Measurements from ENCODE around the gene SLC15A3. TPM values are rescaled to one million over a fixed set of nuclear protein-coding genes. Genes with fewer than 3 reads are reported as not detected.

Gene SLC15A3
- total RNA-seq, 1 experiment from 2014 or later: 0.43 TPM

- Histone ChIP-seq H3K9me3 (no peaks in the 10 kb centered on the region), H3K36me3 (ENCODE audit: control insufficient read depth, insufficient read depth, low read length) (no peaks in the 10 kb centered on the region), H3K4me1 (no peaks in the 10 kb centered on the region), H3K4me3 (ENCODE audit: low read depth, low read length) (no peak overlapping the region), H3K27me3 (replicated peaks; ENCODE audit: control insufficient read depth, insufficient read depth, low read length) (no peaks in the 10 kb centered on the region; the same call in 1 of the 2 replicates)
- Mint-ChIP-seq H3K27ac (ENCODE audit: unreplicated experiment) (no peak overlapping the region), H3K27me3 (ENCODE audit: insufficient read depth, unreplicated experiment) (peaks cover 11% of the 10 kb centered on the region), H3K4me3 (ENCODE audit: unreplicated experiment) (no peak overlapping the region), H3K4me1 (ENCODE audit: low read depth, unreplicated experiment) (no peaks in the 10 kb centered on the region), H3K9me3 (ENCODE audit: unreplicated experiment) (no peaks in the 10 kb centered on the region), H3K36me3 (ENCODE audit: insufficient read depth, unreplicated experiment) (no peaks in the 10 kb centered on the region)
- CTCF ChIA-PET: no interaction called here
- POLR2A ChIA-PET: no interaction called here
- TF ChIP-seq CTCF (IDR thresholded peaks at IDR 0.05; ENCODE audit: insufficient read depth in 1 of 2, low read depth in 1 of 2, low read length in 1 of 2, severe bottlenecking in 1 of 2, unreplicated experiment in 1 of 2): no peak
- DNase-seq: no peak
- no TSS peak for BruUV-seq (replicated peaks)
- intact Hi-C loops (cut with micrococcal nuclease; ENCODE audit: unreplicated experiment): no loop called here
Observed at GRCh38 chr11:60992842-60993409, 41.0 kb upstream of the SLC15A3 start.

- Mint-ChIP-seq H3K4me3 (ENCODE audit: unreplicated experiment) (no peak overlapping the region), H3K27ac (ENCODE audit: unreplicated experiment) (no peak overlapping the region), H3K9me3 (ENCODE audit: unreplicated experiment) (no peaks in the 10 kb centered on the region), H3K36me3 (ENCODE audit: insufficient read depth, unreplicated experiment) (no peaks in the 10 kb centered on the region), H3K4me1 (ENCODE audit: low read depth, unreplicated experiment) (no peaks in the 10 kb centered on the region), H3K27me3 (ENCODE audit: insufficient read depth, unreplicated experiment) (peaks cover 18% of the 10 kb centered on the region)
- DNase-seq: no peak
- intact Hi-C loops (cut with micrococcal nuclease; ENCODE audit: unreplicated experiment): no loop called here
- ChIA-PET CTCF (no interaction called here), POLR2A (no interaction called here)
- Histone ChIP-seq H3K27me3 (replicated peaks; ENCODE audit: control insufficient read depth, insufficient read depth, low read length) (no peaks in the 10 kb centered on the region; the same call in 1 of the 2 replicates), H3K4me1 (no peaks in the 10 kb centered on the region), H3K4me3 (ENCODE audit: low read depth, low read length) (no peak overlapping the region), H3K9me3 (no peaks in the 10 kb centered on the region), H3K36me3 (ENCODE audit: control insufficient read depth, insufficient read depth, low read length) (no peaks in the 10 kb centered on the region)
- BruUV-seq (replicated peaks): no TSS peak
- no peak for TF ChIP-seq CTCF (IDR thresholded peaks at IDR 0.05; ENCODE audit: insufficient read depth in 1 of 2, low read depth in 1 of 2, low read length in 1 of 2, severe bottlenecking in 1 of 2, unreplicated experiment in 1 of 2)
Observed at GRCh38 chr11:60991457-60991856, 39.5 kb upstream of the SLC15A3 start.

- no peaks in the 10 kb centered on the region for H3K36me3 Mint-ChIP-seq (ENCODE audit: insufficient read depth, unreplicated experiment)
- no peaks in the 10 kb centered on the region for H3K4me1 Mint-ChIP-seq (ENCODE audit: low read depth, unreplicated experiment)
- TF ChIP-seq CTCF (IDR thresholded peaks at IDR 0.05; ENCODE audit: insufficient read depth in 1 of 2, low read depth in 1 of 2, low read length in 1 of 2, severe bottlenecking in 1 of 2, unreplicated experiment in 1 of 2): no peak
- no peak for DNase-seq
- no peak overlapping the region for H3K27ac Mint-ChIP-seq (ENCODE audit: unreplicated experiment)
- H3K4me3 Mint-ChIP-seq (ENCODE audit: unreplicated experiment): no peak overlapping the region
- peaks cover 15% of the 10 kb centered on the region for H3K27me3 Mint-ChIP-seq (ENCODE audit: insufficient read depth, unreplicated experiment)
- Histone ChIP-seq H3K9me3 (no peaks in the 10 kb centered on the region), H3K4me1 (no peaks in the 10 kb centered on the region), H3K4me3 (ENCODE audit: low read depth, low read length) (no peak overlapping the region), H3K27me3 (replicated peaks; ENCODE audit: control insufficient read depth, insufficient read depth, low read length) (no peaks in the 10 kb centered on the region; the same call in 1 of the 2 replicates), H3K36me3 (ENCODE audit: control insufficient read depth, insufficient read depth, low read length) (no peaks in the 10 kb centered on the region)
- H3K9me3 Mint-ChIP-seq (ENCODE audit: unreplicated experiment): no peaks in the 10 kb centered on the region
- no TSS peak for BruUV-seq (replicated peaks)
- ChIA-PET CTCF (no interaction called here), POLR2A (no interaction called here)
- intact Hi-C loops (cut with micrococcal nuclease; ENCODE audit: unreplicated experiment): no loop called here
Observed at GRCh38 chr11:60989093-60989650, 37.2 kb upstream of the SLC15A3 start.

Data from Caco-2 (cell line).